SK-N-SH treated with all-trans-retinoic acid at 6 μM for 48 hours (cell line): ENCODE data around the gene CHCHD6.

Experiments
- ARNTL ChIP-seq: fragments of 450-650 bp; formaldehyde crosslinking; IDR thresholded peaks from 2 replicates; pipeline ENCODE4 v1.5.0; 2020; ENCODE audit warnings: low read depth, mild to moderate bottlenecking, moderate library complexity, borderline replicate concordance
- BACH2 ChIP-seq: fragments of 250-450 bp; sonication (Bioruptor Pico); IDR thresholded peaks from 2 replicates; pipeline ENCODE4 v1.9.0; 2021; ENCODE audit warnings: mild to moderate bottlenecking, borderline replicate concordance
- CSDC2 ChIP-seq: fragments of 250-450 bp; sonication (Bioruptor Pico); IDR thresholded peaks from 2 replicates; pipeline ENCODE4 v1.5.0; 2020; ENCODE audit warnings: mild to moderate bottlenecking, moderate library complexity
- ISL1 ChIP-seq: fragments of 250-450 bp; sonication (Bioruptor Pico); IDR thresholded peaks from 2 replicates; pipeline ENCODE4 v2.1.2; 2022; ENCODE audit warnings: mild to moderate bottlenecking, moderate library complexity
- PPARA ChIP-seq: fragments of 250-450 bp; sonication (Bioruptor Pico); IDR thresholded peaks from 2 replicates; pipeline ENCODE4 v1.5.0; 2020; ENCODE audit warnings: mild to moderate bottlenecking, borderline replicate concordance
- RARB ChIP-seq: fragments of 250-450 bp; sonication (Bioruptor Pico); IDR thresholded peaks from 2 replicates; pipeline ENCODE4 v1.8.0; 2021; ENCODE audit warnings: mild to moderate bottlenecking, moderate library complexity
- ZC3H10 ChIP-seq: fragments of 250-450 bp; sonication (Bioruptor Pico); IDR thresholded peaks from 2 replicates; pipeline ENCODE4 v1.5.1; 2021; ENCODE audit warnings: mild to moderate bottlenecking, moderate library complexity
- ZFP30 ChIP-seq: fragments of 450-650 bp; formaldehyde crosslinking; IDR thresholded peaks from 2 replicates; pipeline ENCODE4 v1.5.0; 2022; ENCODE audit warnings: mild to moderate bottlenecking, moderate library complexity
- TF ChIP-seq, protein P1 (sequence below): fragments of 250-450 bp; sonication (Bioruptor Pico); IDR thresholded peaks from 2 replicates; pipeline ENCODE4 v1.8.0; 2020; ENCODE audit warnings: mild to moderate bottlenecking, moderate library complexity, borderline replicate concordance
- TF ChIP-seq, protein P2 (sequence below): fragments of 250-450 bp; sonication (Bioruptor Pico); IDR thresholded peaks from 2 replicates; pipeline ENCODE4 v1.8.0; 2021; ENCODE audit warnings: low read depth, mild to moderate bottlenecking, moderate library complexity, borderline replicate concordance
- TF ChIP-seq, protein P3 (sequence below): fragments of 250-450 bp; sonication (Bioruptor Pico); IDR thresholded peaks from 2 replicates; pipeline ENCODE4 v1.5.0; 2020; ENCODE audit warnings: mild to moderate bottlenecking, moderate library complexity
- TF ChIP-seq, protein P4 (sequence below): fragments of 250-450 bp; sonication (Bioruptor Pico); IDR thresholded peaks from 2 replicates; pipeline ENCODE4 v1.5.1; 2020; ENCODE audit warnings: low read depth, mild to moderate bottlenecking, moderate library complexity

DNA sequence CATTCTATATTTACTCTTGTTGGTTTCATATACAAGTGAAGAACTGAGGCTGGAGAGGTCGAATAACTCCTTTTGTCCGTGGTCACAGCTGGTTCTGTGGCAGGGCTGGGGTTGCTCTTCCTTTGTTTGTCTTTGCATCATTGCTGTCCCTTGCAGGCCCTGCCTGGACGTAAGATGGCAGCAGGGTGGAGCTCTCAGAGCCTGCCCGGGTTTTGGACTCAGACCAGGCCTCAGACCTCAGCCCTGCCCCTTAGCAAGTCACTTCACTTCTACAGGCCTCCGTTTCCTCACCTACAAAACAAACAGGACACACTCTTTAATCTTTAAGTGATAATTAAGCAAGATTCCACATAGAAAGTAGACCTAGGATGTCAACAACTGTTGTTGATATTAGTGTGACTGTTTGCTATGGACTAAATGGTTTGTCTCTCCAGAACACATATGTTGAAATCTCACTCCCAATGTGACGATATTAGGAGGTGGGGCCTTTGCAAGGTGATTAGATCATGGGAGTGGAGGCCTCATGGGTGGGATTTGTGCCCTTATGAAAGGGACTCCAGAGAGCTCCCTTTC, 213.3 kb downstream of the CHCHD6 start:
- TF ChIP-seq, protein P1, sequence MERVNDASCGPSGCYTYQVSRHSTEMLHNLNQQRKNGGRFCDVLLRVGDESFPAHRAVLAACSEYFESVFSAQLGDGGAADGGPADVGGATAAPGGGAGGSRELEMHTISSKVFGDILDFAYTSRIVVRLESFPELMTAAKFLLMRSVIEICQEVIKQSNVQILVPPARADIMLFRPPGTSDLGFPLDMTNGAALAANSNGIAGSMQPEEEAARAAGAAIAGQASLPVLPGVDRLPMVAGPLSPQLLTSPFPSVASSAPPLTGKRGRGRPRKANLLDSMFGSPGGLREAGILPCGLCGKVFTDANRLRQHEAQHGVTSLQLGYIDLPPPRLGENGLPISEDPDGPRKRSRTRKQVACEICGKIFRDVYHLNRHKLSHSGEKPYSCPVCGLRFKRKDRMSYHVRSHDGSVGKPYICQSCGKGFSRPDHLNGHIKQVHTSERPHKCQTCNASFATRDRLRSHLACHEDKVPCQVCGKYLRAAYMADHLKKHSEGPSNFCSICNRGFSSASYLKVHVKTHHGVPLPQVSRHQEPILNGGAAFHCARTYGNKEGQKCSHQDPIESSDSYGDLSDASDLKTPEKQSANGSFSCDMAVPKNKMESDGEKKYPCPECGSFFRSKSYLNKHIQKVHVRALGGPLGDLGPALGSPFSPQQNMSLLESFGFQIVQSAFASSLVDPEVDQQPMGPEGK (CRISPR knock-in tag) = no peak
- TF ChIP-seq PPARA (CRISPR knock-in tag) (no peak), ZC3H10 (CRISPR knock-in tag) (no peak), ZFP30 (CRISPR knock-in tag) (no peak), RARB (CRISPR knock-in tag) (no peak), ARNTL (CRISPR knock-in tag) (no peak), ISL1 (CRISPR knock-in tag) (no peak), CSDC2 (CRISPR knock-in tag) (no peak), BACH2 (CRISPR knock-in tag) (no peak)
- TF ChIP-seq, protein P2, sequence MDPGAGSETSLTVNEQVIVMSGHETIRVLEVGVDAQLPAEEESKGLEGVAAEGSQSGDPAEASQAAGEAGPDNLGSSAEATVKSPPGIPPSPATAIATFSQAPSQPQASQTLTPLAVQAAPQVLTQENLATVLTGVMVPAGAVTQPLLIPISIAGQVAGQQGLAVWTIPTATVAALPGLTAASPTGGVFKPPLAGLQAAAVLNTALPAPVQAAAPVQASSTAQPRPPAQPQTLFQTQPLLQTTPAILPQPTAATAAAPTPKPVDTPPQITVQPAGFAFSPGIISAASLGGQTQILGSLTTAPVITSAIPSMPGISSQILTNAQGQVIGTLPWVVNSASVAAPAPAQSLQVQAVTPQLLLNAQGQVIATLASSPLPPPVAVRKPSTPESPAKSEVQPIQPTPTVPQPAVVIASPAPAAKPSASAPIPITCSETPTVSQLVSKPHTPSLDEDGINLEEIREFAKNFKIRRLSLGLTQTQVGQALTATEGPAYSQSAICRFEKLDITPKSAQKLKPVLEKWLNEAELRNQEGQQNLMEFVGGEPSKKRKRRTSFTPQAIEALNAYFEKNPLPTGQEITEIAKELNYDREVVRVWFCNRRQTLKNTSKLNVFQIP (CRISPR knock-in tag) = no peak
- TF ChIP-seq, protein P3, sequence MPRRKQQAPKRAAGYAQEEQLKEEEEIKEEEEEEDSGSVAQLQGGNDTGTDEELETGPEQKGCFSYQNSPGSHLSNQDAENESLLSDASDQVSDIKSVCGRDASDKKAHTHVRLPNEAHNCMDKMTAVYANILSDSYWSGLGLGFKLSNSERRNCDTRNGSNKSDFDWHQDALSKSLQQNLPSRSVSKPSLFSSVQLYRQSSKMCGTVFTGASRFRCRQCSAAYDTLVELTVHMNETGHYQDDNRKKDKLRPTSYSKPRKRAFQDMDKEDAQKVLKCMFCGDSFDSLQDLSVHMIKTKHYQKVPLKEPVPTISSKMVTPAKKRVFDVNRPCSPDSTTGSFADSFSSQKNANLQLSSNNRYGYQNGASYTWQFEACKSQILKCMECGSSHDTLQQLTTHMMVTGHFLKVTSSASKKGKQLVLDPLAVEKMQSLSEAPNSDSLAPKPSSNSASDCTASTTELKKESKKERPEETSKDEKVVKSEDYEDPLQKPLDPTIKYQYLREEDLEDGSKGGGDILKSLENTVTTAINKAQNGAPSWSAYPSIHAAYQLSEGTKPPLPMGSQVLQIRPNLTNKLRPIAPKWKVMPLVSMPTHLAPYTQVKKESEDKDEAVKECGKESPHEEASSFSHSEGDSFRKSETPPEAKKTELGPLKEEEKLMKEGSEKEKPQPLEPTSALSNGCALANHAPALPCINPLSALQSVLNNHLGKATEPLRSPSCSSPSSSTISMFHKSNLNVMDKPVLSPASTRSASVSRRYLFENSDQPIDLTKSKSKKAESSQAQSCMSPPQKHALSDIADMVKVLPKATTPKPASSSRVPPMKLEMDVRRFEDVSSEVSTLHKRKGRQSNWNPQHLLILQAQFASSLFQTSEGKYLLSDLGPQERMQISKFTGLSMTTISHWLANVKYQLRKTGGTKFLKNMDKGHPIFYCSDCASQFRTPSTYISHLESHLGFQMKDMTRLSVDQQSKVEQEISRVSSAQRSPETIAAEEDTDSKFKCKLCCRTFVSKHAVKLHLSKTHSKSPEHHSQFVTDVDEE (CRISPR knock-in tag) = no peak
- TF ChIP-seq, protein P4, sequence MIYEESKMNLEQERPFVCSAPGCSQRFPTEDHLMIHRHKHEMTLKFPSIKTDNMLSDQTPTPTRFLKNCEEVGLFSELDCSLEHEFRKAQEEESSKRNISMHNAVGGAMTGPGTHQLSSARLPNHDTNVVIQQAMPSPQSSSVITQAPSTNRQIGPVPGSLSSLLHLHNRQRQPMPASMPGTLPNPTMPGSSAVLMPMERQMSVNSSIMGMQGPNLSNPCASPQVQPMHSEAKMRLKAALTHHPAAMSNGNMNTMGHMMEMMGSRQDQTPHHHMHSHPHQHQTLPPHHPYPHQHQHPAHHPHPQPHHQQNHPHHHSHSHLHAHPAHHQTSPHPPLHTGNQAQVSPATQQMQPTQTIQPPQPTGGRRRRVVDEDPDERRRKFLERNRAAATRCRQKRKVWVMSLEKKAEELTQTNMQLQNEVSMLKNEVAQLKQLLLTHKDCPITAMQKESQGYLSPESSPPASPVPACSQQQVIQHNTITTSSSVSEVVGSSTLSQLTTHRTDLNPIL (CRISPR knock-in tag) = no peak
